ENCODE measurements around the gene SCARB1.

SCARB1 gene

GRCh38 chr12:124730455-124730932, 133.2 kb downstream of the SCARB1 start:
- DNase-seq (ENCODE audit: low read depth in 2 of 2) = no peak

DNA sequence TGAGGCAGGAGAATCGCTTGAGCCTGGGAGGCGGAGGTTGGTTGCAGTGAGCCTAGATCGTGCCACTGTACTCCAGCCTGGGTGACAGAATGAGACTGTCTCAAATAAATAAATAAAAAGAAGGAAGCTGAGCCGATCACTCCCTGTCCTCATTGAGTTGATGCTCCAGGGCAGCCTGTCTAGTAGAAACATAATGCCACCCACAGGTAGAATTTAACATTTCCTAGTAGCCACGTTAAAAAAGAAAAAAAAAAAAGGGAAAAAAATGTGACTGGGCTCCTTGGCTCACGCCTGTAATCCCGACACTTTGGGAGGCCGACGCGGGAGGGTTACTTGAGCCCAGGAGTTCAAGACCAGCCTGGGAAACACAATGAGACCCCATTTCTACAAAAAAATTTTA, 135.7 kb downstream of the SCARB1 start:
- no peak for DNase-seq (ENCODE audit: low read depth in 2 of 2)

DNA sequence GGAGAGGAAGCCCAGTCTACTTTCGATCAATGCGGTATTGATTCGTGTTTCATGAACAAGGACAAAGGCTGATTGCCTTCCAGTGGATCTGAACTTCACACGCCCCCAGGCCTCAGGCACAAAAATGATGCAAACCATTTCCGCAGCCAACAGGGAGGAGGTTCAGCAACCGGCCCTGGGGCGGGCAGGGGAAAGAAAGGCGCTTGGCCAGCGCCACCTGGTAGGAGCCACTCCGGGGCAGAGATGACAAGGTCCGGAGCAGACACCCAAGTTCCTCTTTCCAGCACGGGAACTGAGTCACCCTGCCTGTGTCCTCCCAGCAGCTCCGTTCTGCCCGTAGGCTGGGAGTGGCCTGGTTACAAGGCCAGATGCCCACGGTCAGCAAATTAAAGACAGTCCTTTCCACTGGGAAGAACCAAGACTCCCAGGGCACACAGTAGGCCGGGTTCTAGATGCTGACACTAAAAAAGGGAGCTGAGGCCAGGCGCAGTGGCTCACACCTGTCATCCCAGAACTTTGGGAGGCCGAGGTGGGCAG, 136.3 kb downstream of the SCARB1 start:
- DNase-seq (ENCODE audit: low read depth in 2 of 2) = no peak
